ENCODE measurements around the gene AVPR2. TPM values are rescaled to one million over a fixed set of nuclear protein-coding genes. Genes with fewer than 3 reads are reported as not detected.

Gene AVPR2
- total and polyA plus RNA-seq, 9 of the 15 experiments (the other 6 are each of a cell fraction or from before 2014, with no cell fraction given): not detected

DNA sequence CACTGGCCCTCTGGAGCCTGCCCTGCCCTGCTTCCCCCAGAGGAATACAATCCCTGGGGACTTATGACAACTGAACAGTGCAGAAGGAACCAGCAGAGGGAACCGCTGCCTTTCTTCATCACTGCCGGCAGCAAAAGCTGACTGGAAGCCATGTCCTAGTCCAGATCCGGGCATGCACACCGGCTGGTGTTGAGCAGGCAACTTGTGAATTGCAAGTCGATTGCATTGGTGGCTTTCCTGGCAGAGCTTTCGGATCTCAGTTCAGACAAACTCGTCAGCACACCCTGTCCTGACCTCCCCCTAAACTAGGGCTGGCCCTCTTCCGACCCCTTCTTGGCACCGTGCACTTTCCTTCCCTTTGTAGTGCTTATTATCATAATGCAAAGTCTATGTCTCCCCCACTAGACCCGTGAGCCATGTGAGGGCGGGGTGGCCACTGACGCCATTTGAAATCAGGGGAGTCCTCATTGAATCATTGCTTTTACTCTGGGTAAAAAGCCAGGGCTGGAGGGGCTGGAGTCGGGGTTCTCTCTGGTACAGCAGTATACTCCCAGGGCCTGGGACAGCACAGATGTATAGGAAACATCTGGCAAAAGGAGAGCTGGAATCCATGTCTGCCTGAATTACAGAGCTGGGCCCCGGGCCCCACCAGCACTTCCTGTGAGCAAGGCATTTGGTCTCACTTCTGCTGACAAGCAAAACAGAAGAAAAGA, 19.8 kb downstream of the AVPR2 start (continued):
- TF ChIP-seq, protein P1, sequence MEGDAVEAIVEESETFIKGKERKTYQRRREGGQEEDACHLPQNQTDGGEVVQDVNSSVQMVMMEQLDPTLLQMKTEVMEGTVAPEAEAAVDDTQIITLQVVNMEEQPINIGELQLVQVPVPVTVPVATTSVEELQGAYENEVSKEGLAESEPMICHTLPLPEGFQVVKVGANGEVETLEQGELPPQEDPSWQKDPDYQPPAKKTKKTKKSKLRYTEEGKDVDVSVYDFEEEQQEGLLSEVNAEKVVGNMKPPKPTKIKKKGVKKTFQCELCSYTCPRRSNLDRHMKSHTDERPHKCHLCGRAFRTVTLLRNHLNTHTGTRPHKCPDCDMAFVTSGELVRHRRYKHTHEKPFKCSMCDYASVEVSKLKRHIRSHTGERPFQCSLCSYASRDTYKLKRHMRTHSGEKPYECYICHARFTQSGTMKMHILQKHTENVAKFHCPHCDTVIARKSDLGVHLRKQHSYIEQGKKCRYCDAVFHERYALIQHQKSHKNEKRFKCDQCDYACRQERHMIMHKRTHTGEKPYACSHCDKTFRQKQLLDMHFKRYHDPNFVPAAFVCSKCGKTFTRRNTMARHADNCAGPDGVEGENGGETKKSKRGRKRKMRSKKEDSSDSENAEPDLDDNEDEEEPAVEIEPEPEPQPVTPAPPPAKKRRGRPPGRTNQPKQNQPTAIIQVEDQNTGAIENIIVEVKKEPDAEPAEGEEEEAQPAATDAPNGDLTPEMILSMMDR (IDR thresholded peaks at IDR 0.05 in 2 of 3, conservative IDR thresholded peaks at IDR 0.05 in 1 of 3; ENCODE audit: insufficient read depth in 2 of 3, low read depth in 1 of 3, low read length in 3 of 3): peak; percentile 58 to 60 (median 59)
- TF ChIP-seq ARID2 (IDR thresholded peaks at IDR 0.05): no peak
- TF ChIP-seq FOXJ2 (tag; IDR thresholded peaks at IDR 0.05): no peak
- TF ChIP-seq BRD9 (IDR thresholded peaks at IDR 0.05; ENCODE audit: low read depth, partially characterized antibody): no peak
- TF ChIP-seq HOXB6 (CRISPR knock-in tag; IDR thresholded peaks at IDR 0.05; ENCODE audit: borderline replicate concordance): no peak
- TF ChIP-seq NELFE (IDR thresholded peaks at IDR 0.05; ENCODE audit: insufficient read depth, insufficient read length): no peak
- TF ChIP-seq FOXA1 (IDR thresholded peaks at IDR 0.05; ENCODE audit: borderline replicate concordance): no peak
- TF ChIP-seq EP400 (IDR thresholded peaks at IDR 0.05): peak; percentile 24; the same call in 1 of the 2 replicates
- no peak for TF ChIP-seq PHF20 (IDR thresholded peaks at IDR 0.05; ENCODE audit: partially characterized antibody)
- TF ChIP-seq, protein P2, sequence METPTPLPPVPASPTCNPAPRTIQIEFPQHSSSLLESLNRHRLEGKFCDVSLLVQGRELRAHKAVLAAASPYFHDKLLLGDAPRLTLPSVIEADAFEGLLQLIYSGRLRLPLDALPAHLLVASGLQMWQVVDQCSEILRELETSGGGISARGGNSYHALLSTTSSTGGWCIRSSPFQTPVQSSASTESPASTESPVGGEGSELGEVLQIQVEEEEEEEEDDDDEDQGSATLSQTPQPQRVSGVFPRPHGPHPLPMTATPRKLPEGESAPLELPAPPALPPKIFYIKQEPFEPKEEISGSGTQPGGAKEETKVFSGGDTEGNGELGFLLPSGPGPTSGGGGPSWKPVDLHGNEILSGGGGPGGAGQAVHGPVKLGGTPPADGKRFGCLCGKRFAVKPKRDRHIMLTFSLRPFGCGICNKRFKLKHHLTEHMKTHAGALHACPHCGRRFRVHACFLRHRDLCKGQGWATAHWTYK (CRISPR knock-in tag; IDR thresholded peaks at IDR 0.05): no peak
- TF ChIP-seq, protein P3, sequence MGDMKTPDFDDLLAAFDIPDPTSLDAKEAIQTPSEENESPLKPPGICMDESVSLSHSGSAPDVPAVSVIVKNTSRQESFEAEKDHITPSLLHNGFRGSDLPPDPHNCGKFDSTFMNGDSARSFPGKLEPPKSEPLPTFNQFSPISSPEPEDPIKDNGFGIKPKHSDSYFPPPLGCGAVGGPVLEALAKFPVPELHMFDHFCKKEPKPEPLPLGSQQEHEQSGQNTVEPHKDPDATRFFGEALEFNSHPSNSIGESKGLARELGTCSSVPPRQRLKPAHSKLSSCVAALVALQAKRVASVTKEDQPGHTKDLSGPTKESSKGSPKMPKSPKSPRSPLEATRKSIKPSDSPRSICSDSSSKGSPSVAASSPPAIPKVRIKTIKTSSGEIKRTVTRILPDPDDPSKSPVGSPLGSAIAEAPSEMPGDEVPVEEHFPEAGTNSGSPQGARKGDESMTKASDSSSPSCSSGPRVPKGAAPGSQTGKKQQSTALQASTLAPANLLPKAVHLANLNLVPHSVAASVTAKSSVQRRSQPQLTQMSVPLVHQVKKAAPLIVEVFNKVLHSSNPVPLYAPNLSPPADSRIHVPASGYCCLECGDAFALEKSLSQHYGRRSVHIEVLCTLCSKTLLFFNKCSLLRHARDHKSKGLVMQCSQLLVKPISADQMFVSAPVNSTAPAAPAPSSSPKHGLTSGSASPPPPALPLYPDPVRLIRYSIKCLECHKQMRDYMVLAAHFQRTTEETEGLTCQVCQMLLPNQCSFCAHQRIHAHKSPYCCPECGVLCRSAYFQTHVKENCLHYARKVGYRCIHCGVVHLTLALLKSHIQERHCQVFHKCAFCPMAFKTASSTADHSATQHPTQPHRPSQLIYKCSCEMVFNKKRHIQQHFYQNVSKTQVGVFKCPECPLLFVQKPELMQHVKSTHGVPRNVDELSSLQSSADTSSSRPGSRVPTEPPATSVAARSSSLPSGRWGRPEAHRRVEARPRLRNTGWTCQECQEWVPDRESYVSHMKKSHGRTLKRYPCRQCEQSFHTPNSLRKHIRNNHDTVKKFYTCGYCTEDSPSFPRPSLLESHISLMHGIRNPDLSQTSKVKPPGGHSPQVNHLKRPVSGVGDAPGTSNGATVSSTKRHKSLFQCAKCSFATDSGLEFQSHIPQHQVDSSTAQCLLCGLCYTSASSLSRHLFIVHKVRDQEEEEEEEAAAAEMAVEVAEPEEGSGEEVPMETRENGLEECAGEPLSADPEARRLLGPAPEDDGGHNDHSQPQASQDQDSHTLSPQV (IDR thresholded peaks at IDR 0.05): peak; percentile 42; the same call in 1 of the 2 replicates
- TF ChIP-seq, protein P4, sequence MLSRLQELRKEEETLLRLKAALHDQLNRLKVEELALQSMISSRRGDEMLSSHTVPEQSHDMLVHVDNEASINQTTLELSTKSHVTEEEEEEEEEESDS (CRISPR knock-in tag; IDR thresholded peaks at IDR 0.05): no peak
- no peak for TF ChIP-seq ZNF584 (CRISPR knock-in tag; IDR thresholded peaks at IDR 0.05; ENCODE audit: low read depth)
- TF ChIP-seq RBFOX2 (IDR thresholded peaks at IDR 0.05; ENCODE audit: low read depth, low read length): 0 out of 2 replicates have a peak, but pooled peaks have one; percentile 20
- no peak for TF ChIP-seq U2AF1 (optimal IDR thresholded peaks at IDR 0.05; ENCODE audit: low read depth, low read length)
- TF ChIP-seq, protein P5, sequence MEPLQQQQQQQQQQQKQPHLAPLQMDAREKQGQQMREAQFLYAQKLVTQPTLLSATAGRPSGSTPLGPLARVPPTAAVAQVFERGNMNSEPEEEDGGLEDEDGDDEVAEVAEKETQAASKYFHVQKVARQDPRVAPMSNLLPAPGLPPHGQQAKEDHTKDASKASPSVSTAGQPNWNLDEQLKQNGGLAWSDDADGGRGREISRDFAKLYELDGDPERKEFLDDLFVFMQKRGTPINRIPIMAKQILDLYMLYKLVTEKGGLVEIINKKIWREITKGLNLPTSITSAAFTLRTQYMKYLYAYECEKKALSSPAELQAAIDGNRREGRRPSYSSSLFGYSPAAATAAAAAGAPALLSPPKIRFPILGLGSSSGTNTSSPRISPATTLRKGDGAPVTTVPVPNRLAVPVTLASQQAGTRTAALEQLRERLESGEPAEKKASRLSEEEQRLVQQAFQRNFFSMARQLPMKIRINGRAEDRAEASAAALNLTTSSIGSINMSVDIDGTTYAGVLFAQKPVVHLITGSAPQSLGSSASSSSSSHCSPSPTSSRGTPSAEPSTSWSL (CRISPR knock-in tag; IDR thresholded peaks at IDR 0.05; ENCODE audit: borderline replicate concordance): no peak
- TF ChIP-seq MEF2A (IDR thresholded peaks at IDR 0.05; ENCODE audit: control insufficient read depth, low read depth, low read length): no peak
- no peak for TF ChIP-seq RBM22 (IDR thresholded peaks at IDR 0.05; ENCODE audit: low read depth, low read length, poor library complexity, severe bottlenecking)
- TF ChIP-seq CHD2 (IDR thresholded peaks at IDR 0.05; ENCODE audit: low read depth, low read length): no peak

Data from K562 (cell line).